Trophoblast cell (in vitro differentiated cells and primary cell): ENCODE data around the gene PSME3.

Experiments used
- DNase-seq, 2 donors: peaks; one replicate each; pipeline ENCODE4 v3.0.0-alpha.2; 2016
- H2AFZ ChIP-seq: 2 replicates; pipeline ENCODE4 v1.6.1; 2013; ENCODE audit warnings: low read length, moderate library complexity, mild to moderate bottlenecking; ENCODE audit not compliant: insufficient read depth, poor library complexity
- H2AK5ac ChIP-seq: 2 replicates; pipeline ENCODE4 v1.6.1; 2013; ENCODE audit warnings: mild to moderate bottlenecking, low read length
- H2BK120ac ChIP-seq: 2 replicates; pipeline ENCODE4 v1.6.1; 2013; ENCODE audit warnings: low read length, mild to moderate bottlenecking, moderate library complexity; ENCODE audit not compliant: insufficient read depth, poor library complexity
- H2BK12ac ChIP-seq: 2 replicates; pipeline ENCODE4 v1.6.1; 2013; ENCODE audit warnings: mild to moderate bottlenecking, low read length, moderate library complexity
- H2BK5ac ChIP-seq: 2 replicates; pipeline ENCODE4 v1.6.1; 2013; ENCODE audit warnings: low read length, low read depth, moderate library complexity, mild to moderate bottlenecking; ENCODE audit not compliant: poor library complexity
- H3K14ac ChIP-seq: 2 replicates; pipeline ENCODE4 v1.6.1; 2013; ENCODE audit warnings: mild to moderate bottlenecking, low read length
- H3K18ac ChIP-seq: 2 replicates; pipeline ENCODE4 v1.6.1; 2013; ENCODE audit warnings: mild to moderate bottlenecking, low read length
- H3K23ac ChIP-seq: 2 replicates; pipeline ENCODE4 v1.6.1; 2013; ENCODE audit warnings: low read length
- H3K27ac ChIP-seq: 2 replicates; pipeline ENCODE4 v1.5.1; 2013; ENCODE audit warnings: low read depth, mild to moderate bottlenecking, inconsistent platforms, low read length, moderate library complexity
- H3K27me3 ChIP-seq: 2 replicates; pipeline ENCODE4 v1.6.1; 2013; ENCODE audit warnings: inconsistent platforms, mild to moderate bottlenecking, low read length, moderate library complexity; ENCODE audit not compliant: insufficient read depth
- H3K36me3 ChIP-seq, 2 experiments: 1 replicate in 1 of 2; 2 replicates in 1 of 2; pipeline ENCODE4 v1.6.1; 2013; ENCODE audit warnings: low read length in 2 of 2, mild to moderate bottlenecking in 2 of 2, moderate library complexity in 1 of 2; ENCODE audit not compliant: insufficient read depth in 2 of 2, control insufficient read depth in 1 of 2
- H3K4ac ChIP-seq: 2 replicates; pipeline ENCODE4 v1.6.1; 2013; ENCODE audit warnings: low read depth, mild to moderate bottlenecking, low read length, moderate library complexity
- H3K4me1 ChIP-seq, 2 experiments: 1 replicate in 1 of 2; 2 replicates in 1 of 2; pipeline ENCODE4 v1.6.1; 2013; ENCODE audit warnings: low read length in 2 of 2, mild to moderate bottlenecking in 2 of 2, moderate library complexity in 1 of 2; ENCODE audit not compliant: insufficient read depth in 2 of 2, control insufficient read depth in 1 of 2
- H3K4me2 ChIP-seq: 2 replicates; pipeline ENCODE4 v1.6.1; 2013; ENCODE audit warnings: inconsistent platforms, mild to moderate bottlenecking, low read length, moderate library complexity
- H3K4me3 ChIP-seq: 2 replicates; pipeline ENCODE4 v1.5.1; 2013; ENCODE audit warnings: mild to moderate bottlenecking, low read depth, low read length, inconsistent platforms
- H3K79me1 ChIP-seq: one replicate; pipeline ENCODE4 v1.6.1; 2013; ENCODE audit warnings: low read length
- H3K79me2 ChIP-seq: 2 replicates; pipeline ENCODE4 v1.6.1; 2013; ENCODE audit warnings: low read length, mild to moderate bottlenecking; ENCODE audit not compliant: control insufficient read depth, insufficient read depth, poor library complexity
- H3K9ac ChIP-seq: 2 replicates; pipeline ENCODE4 v1.6.1; 2013; ENCODE audit warnings: mild to moderate bottlenecking, low read length
- H3K9me3 ChIP-seq: 2 replicates; pipeline ENCODE4 v1.6.1; 2013; ENCODE audit warnings: low read depth, mild to moderate bottlenecking, control low read depth, inconsistent platforms, low read length; ENCODE audit not compliant: insufficient read depth
- H4K12ac ChIP-seq: 2 replicates; pipeline ENCODE4 v1.6.1; 2013; ENCODE audit warnings: low read depth, mild to moderate bottlenecking, low read length, moderate library complexity
- H4K8ac ChIP-seq: 2 replicates; pipeline ENCODE4 v1.6.1; 2013; ENCODE audit warnings: low read depth, mild to moderate bottlenecking, low read length, moderate library complexity
- H4K91ac ChIP-seq: one replicate; pipeline ENCODE4 v1.6.1; 2013; ENCODE audit warnings: low read depth, mild to moderate bottlenecking, low read length, moderate library complexity
- WGBS: extraction: QIAGEN DNeasy Blood & Tissue Kit; methylation state at CpG from one replicate; pipeline ENCODE4 v1.1.7; 2013; ENCODE audit warnings: missing lambda C conversion rate; ENCODE audit not compliant: insufficient read length, insufficient coverage; ENCODE audit errors: extremely low coverage; 5-methylcytosine and 5-hydroxymethylcytosine counted together

Gene PSME3

DNA sequence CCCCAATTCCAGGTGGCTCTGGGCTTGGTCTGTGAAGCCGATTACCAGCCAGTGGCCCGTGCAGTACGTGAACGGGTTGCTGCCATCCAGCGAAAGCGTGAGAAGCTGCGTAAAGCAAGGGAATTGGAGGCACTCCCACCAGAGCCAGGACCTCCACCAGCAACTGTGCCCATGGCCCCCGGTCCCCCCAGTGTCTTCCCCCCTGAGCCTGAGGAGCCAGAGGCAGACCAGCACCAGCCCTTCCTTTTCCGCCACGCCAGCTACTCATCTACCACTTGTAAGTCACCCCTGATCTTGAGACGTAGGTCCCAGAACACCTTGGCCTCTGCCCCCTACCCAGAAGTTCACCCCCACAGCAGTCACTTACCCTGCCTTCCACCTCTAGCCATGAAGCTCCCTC lies 45.9 kb upstream of the PSME3 start:
- peaks cover 15 to 16% of the 10 kb centered on the region in 2 experiments for H3K4me1 ChIP-seq
- H3K18ac ChIP-seq, result no peak overlapping the region
- WGBS, result no CpG with 5 or more reads among the region's 11 CpGs
- H2AFZ ChIP-seq, result no peak overlapping the region
- H4K12ac ChIP-seq, result no peak overlapping the region
- H3K27ac ChIP-seq, result no peak overlapping the region
- H2BK5ac ChIP-seq, result no peak overlapping the region
- H3K4ac ChIP-seq, result no peak overlapping the region
- H3K4me3 ChIP-seq, result no peak overlapping the region
- no peak overlapping the region for H3K9ac ChIP-seq
- H3K79me1 ChIP-seq, result peaks cover 4% of the 10 kb centered on the region
- H2BK12ac ChIP-seq, result no peak overlapping the region
- H3K27me3 ChIP-seq, result no peaks in the 10 kb centered on the region
- H3K36me3 ChIP-seq, result no peaks in the 10 kb centered on the region
- H3K23ac ChIP-seq, result no peak overlapping the region
- no peak for DNase-seq
- H2BK120ac ChIP-seq, result no peak overlapping the region
- no peak overlapping the region for H4K8ac ChIP-seq
- H3K14ac ChIP-seq, result no peak overlapping the region
- no peaks in the 10 kb centered on the region for H3K9me3 ChIP-seq
- H3K4me2 ChIP-seq, result no peak overlapping the region
- H2AK5ac ChIP-seq, result no peak overlapping the region
- H4K91ac ChIP-seq, result no peak overlapping the region
- no peaks in the 10 kb centered on the region for H3K79me2 ChIP-seq

DNA sequence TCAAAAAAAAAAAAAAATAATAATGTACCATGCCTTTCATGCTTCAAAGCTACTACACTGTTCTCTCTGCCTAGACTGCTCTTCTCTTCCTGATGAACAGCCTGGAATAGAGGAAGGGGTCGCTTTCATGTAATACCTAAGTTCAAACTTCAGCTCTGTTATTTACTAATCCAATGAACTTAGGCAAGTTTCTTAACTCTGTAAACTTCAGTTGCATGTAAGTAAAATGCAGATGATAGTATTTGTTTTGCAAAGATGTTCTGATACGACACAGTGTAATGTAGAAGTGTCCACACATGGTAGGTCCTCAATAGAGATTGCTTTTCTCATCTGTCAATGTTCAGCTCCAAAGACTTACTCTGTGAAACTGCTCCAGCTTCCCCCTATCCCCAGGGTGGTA lies 41.2 kb upstream of the PSME3 start:
- Histone ChIP-seq H2BK120ac (no peak overlapping the region), H3K4me2 (no peak overlapping the region), H2AK5ac (no peak overlapping the region), H4K8ac (no peak overlapping the region), H3K9me3 (no peaks in the 10 kb centered on the region), H3K9ac (no peak overlapping the region), H3K4me1 (no peaks in the 10 kb centered on the region), H3K4ac (no peak overlapping the region), H3K27ac (no peak overlapping the region), H2AFZ (no peak overlapping the region), H3K79me1 (no peaks in the 10 kb centered on the region), H3K27me3 (no peaks in the 10 kb centered on the region), H2BK5ac (no peak overlapping the region), H4K12ac (no peak overlapping the region), H3K23ac (no peak overlapping the region), H4K91ac (no peak overlapping the region), H3K18ac (no peak overlapping the region), H3K4me3 (no peak overlapping the region), H3K36me3 (peaks cover 9 to 10% of the 10 kb centered on the region in 2 experiments), H3K14ac (no peak overlapping the region), H2BK12ac (no peak overlapping the region), H3K79me2 (no peaks in the 10 kb centered on the region)
- WGBS, result no CpG with 5 or more reads among the region's 2 CpGs
- DNase-seq, result no peak

DNA sequence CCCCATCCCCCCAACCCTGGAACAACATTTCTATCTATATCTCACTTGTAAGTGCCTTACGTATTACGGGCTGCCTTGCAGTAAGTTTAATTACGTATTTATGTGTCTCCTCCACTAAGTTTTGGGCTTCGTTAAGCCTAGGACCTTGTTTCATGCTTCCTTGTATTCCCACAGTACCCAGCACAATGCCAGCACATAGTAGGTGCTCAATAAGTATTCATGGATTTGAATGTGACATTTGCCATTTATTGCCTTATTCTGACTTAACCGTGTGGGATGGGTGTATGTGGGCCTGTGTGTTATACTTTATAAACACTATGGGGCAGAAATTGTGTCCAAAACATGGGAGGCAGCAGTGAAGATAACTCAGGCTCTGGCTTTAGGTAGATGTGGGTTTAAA lies 40.7 kb upstream of the PSME3 start:
- no peak overlapping the region for H4K8ac ChIP-seq
- WGBS, result no CpG with 5 or more reads among the region's 5 CpGs

DNA sequence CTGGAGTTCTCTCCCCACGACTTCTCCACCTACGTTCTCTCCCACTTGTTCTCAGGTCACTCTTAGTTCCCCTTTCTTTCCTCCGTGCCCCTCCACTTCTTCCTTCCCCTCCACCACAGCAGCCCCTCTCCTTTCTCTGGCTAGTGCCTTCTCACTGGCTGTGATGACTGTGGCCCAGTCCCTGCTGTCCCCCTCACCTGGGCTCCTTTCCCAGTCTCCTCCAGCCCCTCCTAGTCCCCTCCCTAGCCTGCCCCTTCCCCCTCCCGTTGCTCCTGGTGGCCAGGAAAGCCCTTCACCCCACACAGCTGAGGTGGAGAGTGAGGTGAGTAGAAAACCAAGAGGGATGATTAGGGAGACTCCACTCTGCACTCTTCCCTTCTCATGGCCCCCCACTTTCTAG lies 38.1 kb upstream of the PSME3 start:
- no peak overlapping the region for H4K8ac ChIP-seq
- H3K79me2 ChIP-seq, result peaks cover 3% of the 10 kb centered on the region
- peaks cover 9 to 10% of the 10 kb centered on the region in 2 experiments for H3K36me3 ChIP-seq
- H3K9ac ChIP-seq, result no peak overlapping the region
- no peak for DNase-seq
- H3K14ac ChIP-seq, result no peak overlapping the region
- no peak overlapping the region for H2BK5ac ChIP-seq
- H2AK5ac ChIP-seq, result no peak overlapping the region
- H3K4ac ChIP-seq, result no peak overlapping the region
- WGBS, result no CpG with 5 or more reads among the region's 4 CpGs
- H3K27me3 ChIP-seq, result no peaks in the 10 kb centered on the region
- H4K91ac ChIP-seq, result no peak overlapping the region
- no peak overlapping the region for H3K4me3 ChIP-seq
- H2BK120ac ChIP-seq, result no peak overlapping the region
- peaks cover 2% of the 10 kb centered on the region for H3K79me1 ChIP-seq
- H3K4me2 ChIP-seq, result no peak overlapping the region
- H3K23ac ChIP-seq, result no peak overlapping the region
- H3K18ac ChIP-seq, result no peak overlapping the region
- H3K4me1 ChIP-seq, result peaks cover 4 to 9% of the 10 kb centered on the region in 2 experiments
- H4K12ac ChIP-seq, result no peak overlapping the region
- H2AFZ ChIP-seq, result no peak overlapping the region
- H2BK12ac ChIP-seq, result no peak overlapping the region
- H3K9me3 ChIP-seq, result no peaks in the 10 kb centered on the region
- no peak overlapping the region for H3K27ac ChIP-seq

More for the DNA sequence above, 40.7 kb upstream of the PSME3 start:
- no peak overlapping the region for H2BK5ac ChIP-seq
- DNase-seq, result no peak
- H3K79me2 ChIP-seq, result no peaks in the 10 kb centered on the region
- no peak overlapping the region for H3K23ac ChIP-seq
- no peak overlapping the region for H2AK5ac ChIP-seq
- H2AFZ ChIP-seq, result no peak overlapping the region
- no peak overlapping the region for H4K12ac ChIP-seq
- H3K4me3 ChIP-seq, result no peak overlapping the region
- H3K36me3 ChIP-seq, result peaks cover 9 to 10% of the 10 kb centered on the region in 2 experiments
- no peaks in the 10 kb centered on the region for H3K79me1 ChIP-seq
- no peak overlapping the region for H3K27ac ChIP-seq
- no peak overlapping the region for H3K14ac ChIP-seq
- no peak overlapping the region for H3K18ac ChIP-seq
- H3K4ac ChIP-seq, result no peak overlapping the region
- H3K9ac ChIP-seq, result no peak overlapping the region
- no peak overlapping the region for H2BK12ac ChIP-seq
- H2BK120ac ChIP-seq, result no peak overlapping the region
- H3K4me1 ChIP-seq, result peaks cover 0 to 1% of the 10 kb centered on the region in 2 experiments
- no peak overlapping the region for H4K91ac ChIP-seq
- no peaks in the 10 kb centered on the region for H3K9me3 ChIP-seq
- H3K4me2 ChIP-seq, result no peak overlapping the region
- H3K27me3 ChIP-seq, result no peaks in the 10 kb centered on the region
